HG03378 (cell line): ENCODE data around the gene TOX4.
A peak's percentile ranks its signal among the peaks of the same experiment; 100 is the strongest.

Source experiments
- ATAC-seq: cut with Tn5 transposase; IDR thresholded peaks from one replicate; pipeline ENCODE4 v1.9.1; 2021; ENCODE audit warnings: mild to moderate bottlenecking, moderate library complexity; ENCODE audit not compliant: unreplicated experiment

TOX4 gene

GRCh38 chr14:21501568-21501967 lies 24.6 kb downstream of the TOX4 start:
- ATAC-seq = no peak

GRCh38 chr14:21503376-21503775 lies 26.4 kb downstream of the TOX4 start:
- ATAC-seq = no peak

GRCh38 chr14:21505012-21505553 lies 28.1 kb downstream of the TOX4 start:
- ATAC-seq = peak; percentile 81

DNA sequence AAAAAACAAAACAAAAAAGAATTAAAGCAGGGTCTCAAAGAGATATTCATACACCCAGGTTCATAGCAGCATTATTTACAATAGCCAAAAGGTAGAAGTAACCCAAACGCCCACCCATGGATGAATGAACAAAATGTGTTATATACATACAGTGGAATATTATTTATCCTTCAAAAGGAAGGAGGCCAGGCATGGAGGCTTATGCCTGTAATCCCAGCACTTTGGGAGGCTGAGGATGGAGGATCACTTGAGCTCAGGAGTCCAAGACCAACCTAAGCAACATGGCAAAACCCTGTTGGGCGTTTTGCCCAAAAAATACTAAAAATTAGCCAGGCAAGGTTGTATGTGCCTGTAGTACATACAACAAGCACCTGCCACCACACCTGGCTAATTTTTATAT lies 29.6 kb downstream of the TOX4 start:
- no peak for ATAC-seq

DNA sequence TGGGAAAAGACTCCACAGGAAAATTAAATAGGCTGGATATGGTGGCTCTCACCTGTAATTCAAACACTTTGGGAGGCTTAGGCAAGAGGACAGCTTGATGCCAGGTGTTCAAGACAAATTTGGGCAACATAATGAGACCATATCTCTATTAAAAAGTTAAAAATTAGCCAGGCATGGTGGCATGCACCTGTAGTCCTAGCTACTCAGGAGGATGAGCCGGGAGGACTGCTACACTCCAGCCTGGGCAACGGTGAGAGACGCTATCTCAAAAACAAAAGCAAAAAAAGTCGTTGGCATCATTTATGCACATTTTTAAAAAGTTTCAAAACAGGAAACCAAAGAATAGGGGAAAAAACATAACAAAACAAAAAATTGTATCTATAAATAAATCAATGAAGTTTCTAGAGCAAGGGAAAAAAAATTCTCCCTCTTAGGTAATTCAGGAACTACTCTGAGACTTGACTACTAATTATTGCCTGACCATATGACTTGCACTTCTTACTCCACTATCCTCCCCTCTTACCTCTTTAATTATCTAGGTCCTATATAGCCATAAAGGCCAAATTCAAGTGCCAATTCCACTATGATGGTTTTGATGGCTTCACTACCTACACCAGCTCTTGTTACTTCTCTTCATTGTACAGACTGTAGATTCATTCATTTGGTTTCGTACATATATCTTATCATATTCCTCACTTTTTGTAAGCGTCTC lies 32.6 kb downstream of the TOX4 start:
- no peak for ATAC-seq

DNA sequence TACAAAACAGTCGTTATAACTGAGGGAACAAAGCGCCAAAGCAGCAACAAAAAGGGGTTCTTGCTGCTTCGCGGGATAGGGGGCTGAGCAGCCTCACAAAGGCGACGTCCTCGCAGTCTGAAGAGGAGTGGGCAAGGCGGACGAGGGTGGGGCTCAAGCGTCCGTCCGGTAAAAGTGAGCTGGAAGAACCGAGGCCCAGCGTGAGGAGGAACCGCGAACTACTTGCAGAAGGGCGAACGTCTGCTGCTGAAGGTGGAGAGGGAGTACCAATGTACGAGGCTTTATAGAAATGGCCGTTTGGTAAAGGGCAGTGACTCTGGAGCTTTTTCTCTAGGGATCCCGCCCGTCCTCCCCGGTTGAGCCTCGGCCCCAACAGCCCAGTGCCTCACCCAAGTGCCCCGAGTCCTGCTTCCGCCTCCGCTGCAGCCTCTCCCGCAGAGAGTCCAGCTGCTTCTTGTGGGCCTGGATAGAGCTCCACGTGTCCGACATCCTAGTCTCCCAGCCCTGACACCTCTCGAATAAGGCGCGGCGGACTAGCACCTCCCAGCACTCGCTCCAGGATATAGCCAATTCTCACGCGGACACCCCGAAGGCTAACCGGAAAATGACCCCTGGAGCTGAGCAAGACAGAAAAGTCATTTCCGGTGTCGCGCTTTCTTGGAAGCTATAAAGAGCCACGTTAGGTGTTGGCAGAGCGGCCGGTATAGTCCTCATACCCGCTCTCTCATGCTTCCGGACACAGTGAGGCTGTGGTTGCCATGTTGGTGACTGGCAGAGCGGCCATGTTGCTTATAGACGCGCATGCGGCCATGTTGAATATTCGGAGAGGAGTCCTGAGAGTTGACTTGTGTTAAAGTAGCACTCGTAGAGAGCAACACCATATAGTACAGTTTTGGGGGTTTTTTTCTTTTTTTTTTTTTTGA lies 34.0 kb downstream of the TOX4 start, which contains the start of gene METTL3:
Gene METTL3 (minus strand): TSS at position 606 of the 923 bp plus-strand sequence. CDS start 117 bp downstream, at position 489.
- peak; percentile 98 for ATAC-seq

- ATAC-seq = no peak
Observed at GRCh38 chr14:21514341-21514740, 37.3 kb downstream of the TOX4 start.

GRCh38 chr14:21518725-21519124 lies 41.7 kb downstream of the TOX4 start:
- no peak for ATAC-seq

DNA sequence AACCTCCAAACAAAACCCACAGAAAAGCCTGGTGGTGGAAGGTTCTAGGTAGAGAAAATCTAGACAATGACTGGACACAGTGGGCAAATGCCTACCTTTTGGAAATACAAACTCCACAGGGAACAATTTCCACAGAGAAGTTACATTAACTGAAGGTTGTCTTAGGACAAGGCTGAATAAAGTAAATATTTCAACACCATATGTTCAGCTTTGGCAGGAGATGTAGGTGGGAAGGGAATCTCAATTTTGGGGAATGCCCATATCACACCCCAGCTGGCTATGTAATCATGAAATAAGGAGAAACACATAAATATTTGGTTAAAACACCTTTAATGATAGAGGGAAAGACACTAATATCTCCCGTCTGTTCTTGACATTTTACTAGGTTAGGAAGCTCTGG lies 43.8 kb downstream of the TOX4 start:
- no peak for ATAC-seq

DNA sequence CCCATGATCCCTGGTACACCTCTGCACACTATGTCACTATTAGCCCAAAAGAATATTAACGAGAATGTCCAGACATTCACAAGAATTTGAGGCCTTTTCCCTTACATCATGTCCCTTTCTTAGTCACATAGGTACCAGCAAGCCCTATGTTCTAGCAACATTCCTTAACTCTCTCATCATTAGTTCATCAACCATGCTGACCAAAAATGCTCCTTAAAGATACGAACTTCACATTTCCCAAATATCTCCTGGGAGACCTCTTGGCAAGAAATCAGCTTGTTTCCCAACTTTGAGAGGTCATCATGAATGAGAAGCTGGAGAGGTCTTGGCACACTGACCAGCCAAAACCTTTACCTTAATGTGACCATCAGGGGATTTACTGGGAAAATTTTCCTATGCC lies 44.5 kb downstream of the TOX4 start:
- ATAC-seq = no peak

- no peak for ATAC-seq
Observed at GRCh38 chr14:21523203-21523602, 46.2 kb downstream of the TOX4 start.

GRCh38 chr14:21524575-21525490 lies 47.8 kb downstream of the TOX4 start:
- no peak for ATAC-seq

DNA sequence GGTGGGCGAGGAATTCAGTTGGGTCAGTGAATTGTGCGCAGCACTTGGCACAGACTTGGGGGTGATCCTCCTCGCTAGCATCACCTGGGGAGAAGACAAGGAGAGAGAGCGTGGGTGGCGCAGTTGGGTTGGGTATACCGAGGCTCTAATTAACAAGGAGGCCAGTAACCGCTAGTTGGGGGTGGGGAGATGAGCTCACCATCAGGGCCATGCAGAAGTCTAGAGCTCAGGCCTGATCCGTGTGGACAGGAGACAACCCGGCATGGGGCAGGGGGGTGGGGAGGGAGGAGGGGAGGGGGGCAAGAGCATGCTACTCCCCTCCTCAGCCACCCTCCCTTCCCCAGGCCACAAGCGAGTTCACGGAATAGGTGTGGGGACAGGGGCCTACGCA lies 48.6 kb downstream of the TOX4 start:
- no peak for ATAC-seq

DNA sequence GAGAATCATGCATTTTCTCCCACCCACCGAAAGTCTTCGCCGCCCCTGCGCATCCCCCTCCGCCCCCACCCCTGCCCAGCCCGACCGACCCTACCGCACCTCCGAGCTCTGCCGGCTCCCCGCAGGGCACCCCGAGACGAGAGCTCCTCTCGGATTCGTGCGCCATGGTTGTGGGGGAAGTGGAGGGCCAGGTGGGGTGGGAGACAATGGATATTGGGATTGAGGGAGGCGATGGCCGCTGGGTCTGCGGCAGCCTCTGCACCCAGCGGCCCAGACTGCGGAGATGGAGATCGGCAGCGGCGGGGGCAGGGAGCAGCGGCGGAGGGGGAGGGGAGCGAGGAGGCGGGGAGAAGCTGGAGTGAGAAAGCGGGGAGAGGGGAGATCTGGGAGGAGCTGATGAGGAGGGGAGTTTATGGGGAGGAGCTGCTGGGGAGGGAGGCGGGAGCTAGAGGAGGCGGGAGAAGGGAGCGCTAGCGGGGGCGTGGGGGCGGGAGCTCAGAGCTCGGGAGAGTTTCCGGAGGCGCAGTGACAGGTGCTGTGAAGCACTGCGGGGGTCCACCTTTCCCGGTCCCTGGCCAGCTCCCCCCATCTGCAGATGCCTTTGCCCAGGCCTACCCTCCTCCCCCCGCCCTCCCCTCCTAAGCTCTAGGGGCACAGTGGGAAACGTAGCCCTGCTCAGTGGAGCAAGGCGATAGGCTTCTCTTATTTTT lies 49.1 kb downstream of the TOX4 start, which contains the start of gene SALL2:
Gene SALL2 (minus strand): TSS at position 385 of the 710 bp plus-strand sequence. CDS start 219 bp downstream, at position 166.
- no peak for ATAC-seq

- ATAC-seq = no peak
Observed at GRCh38 chr14:21526672-21527317, 49.8 kb downstream of the TOX4 start.

DNA sequence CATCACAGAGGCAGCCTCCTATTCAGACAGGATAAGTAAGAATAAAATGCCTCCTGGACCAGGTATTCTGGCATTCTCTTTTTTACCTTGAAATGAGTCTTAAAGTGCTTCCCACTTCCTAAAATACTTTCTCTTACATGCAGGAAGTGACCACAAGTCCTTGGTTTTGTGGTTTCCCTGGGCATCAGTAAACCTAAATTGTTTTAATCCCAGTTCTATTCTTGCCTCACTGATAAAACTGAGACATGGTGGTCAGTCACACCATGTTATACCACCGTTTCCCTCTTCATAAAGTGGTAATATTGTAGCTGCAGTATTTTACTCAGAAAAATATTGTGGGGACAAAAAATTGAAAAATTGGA lies 50.3 kb downstream of the TOX4 start:
- ATAC-seq = no peak

GRCh38 chr14:21528381-21529348 lies 51.7 kb downstream of the TOX4 start:
- ATAC-seq = no peak

DNA sequence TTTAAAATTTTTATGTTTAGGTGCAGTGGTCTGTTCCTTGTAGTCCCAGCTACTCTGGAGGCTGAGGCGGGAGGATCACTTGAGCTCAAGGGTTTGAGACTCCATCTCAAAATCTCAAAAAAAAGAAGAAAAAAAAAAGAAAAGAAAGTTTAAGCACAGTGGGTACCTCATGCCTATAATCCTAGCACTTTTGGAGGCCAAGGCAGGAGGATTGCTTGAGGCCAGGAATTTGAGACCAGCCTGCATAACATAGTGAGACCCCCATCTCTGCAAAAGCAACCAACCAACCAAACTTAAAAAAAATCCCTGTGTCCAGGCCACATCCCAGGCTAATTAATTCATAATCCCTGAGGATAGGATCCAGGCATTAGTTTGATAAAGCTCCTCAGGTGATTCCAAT lies 52.5 kb downstream of the TOX4 start:
- no peak for ATAC-seq
